WTC11 (cell line): Measurements from ENCODE around the gene CCDC12. TPM values are rescaled to one million over a fixed set of nuclear protein-coding genes. Genes with fewer than 3 reads are reported as not detected.
A peak's percentile ranks its signal among the peaks of the same experiment; 100 is the strongest.

Experiments used
- ATAC-seq: fragments of 200-7000 bp; cut with Tn5 transposase; 2 replicates; pipeline ENCODE4 v1.10.0; 2021; ENCODE audit warnings: mild to moderate bottlenecking, moderate library complexity
- CTCF ChIA-PET: fragments of 300-600 bp; sonication (Branson Sonifier 250); formaldehyde crosslinking; loops from one replicate; lab custom pipeline; 2021; ENCODE audit warnings: antibody characterized with exemption; lab: Charles Lee
- POLR2A ChIA-PET: fragments of 350-600 bp; sonication (Branson Sonifier 250); formaldehyde crosslinking; loops from one replicate; lab custom pipeline; 2021; ENCODE audit warnings: antibody characterized with exemption; lab: Charles Lee
- DNase-seq: peaks from one replicate; pipeline ENCODE4 v3.0.0; 2021; ENCODE audit warnings: low spot score
- H3K27ac Mint-ChIP-seq: 2 replicates; pipeline ENCODE4 v1.8.0; 2021; ENCODE audit warnings: mixed read lengths
- H3K27me3 Mint-ChIP-seq: 2 replicates; pipeline ENCODE4 v1.8.0; 2021; ENCODE audit warnings: low read depth, mild to moderate bottlenecking, moderate library complexity, mixed read lengths
- H3K36me3 Mint-ChIP-seq: 2 replicates; pipeline ENCODE4 v1.8.0; 2021; ENCODE audit warnings: mixed read lengths
- H3K4me1 Mint-ChIP-seq: 2 replicates; pipeline ENCODE4 v1.8.0; 2022; ENCODE audit warnings: mixed read lengths
- H3K4me3 Mint-ChIP-seq: 2 replicates; pipeline ENCODE4 v1.8.0; 2021; ENCODE audit warnings: mild to moderate bottlenecking, moderate library complexity, mixed read lengths
- H3K9me3 Mint-ChIP-seq: 2 replicates; pipeline ENCODE4 v1.8.0; 2021; ENCODE audit warnings: mixed read lengths
- ATF1 ChIP-seq: sonication (generic); formaldehyde crosslinking; IDR thresholded peaks from 2 replicates; pipeline ENCODE4 v1.8.1; 2023; ENCODE audit warnings: mild to moderate bottlenecking, moderate library complexity, missing genetic modification reagents
- CREB1 ChIP-seq: sonication (generic); formaldehyde crosslinking; IDR thresholded peaks from 2 replicates; pipeline ENCODE4 v1.8.0; 2023; ENCODE audit warnings: mild to moderate bottlenecking, missing genetic modification reagents
- EMX1 ChIP-seq: fragments of 250-450 bp; sonication (Bioruptor Pico); IDR thresholded peaks from 2 replicates; pipeline ENCODE4 v1.8.0; 2021; ENCODE audit warnings: mild to moderate bottlenecking
- FOXP4 ChIP-seq: sonication (generic); formaldehyde crosslinking; IDR thresholded peaks from 2 replicates; pipeline ENCODE4 v1.8.0; 2022; ENCODE audit warnings: mild to moderate bottlenecking, missing genetic modification reagents
- MYBL2 ChIP-seq: sonication (generic); formaldehyde crosslinking; IDR thresholded peaks from 2 replicates; pipeline ENCODE4 v1.8.1; 2023; ENCODE audit warnings: mild to moderate bottlenecking, moderate library complexity, missing genetic modification reagents
- NFATC4 ChIP-seq: fragments of 250-450 bp; sonication (Bioruptor Pico); IDR thresholded peaks from 2 replicates; pipeline ENCODE4 v1.9.0; 2021; ENCODE audit warnings: mild to moderate bottlenecking
- NFE2L1 ChIP-seq: sonication (generic); formaldehyde crosslinking; IDR thresholded peaks from 2 replicates; pipeline ENCODE4 v1.8.1; 2023; ENCODE audit warnings: missing genetic modification reagents
- NFYB ChIP-seq: sonication (generic); formaldehyde crosslinking; conservative IDR thresholded peaks from 2 replicates; pipeline ENCODE4 v1.8.0; 2022; ENCODE audit warnings: low read depth, missing genetic modification reagents
- PREB ChIP-seq: sonication (generic); formaldehyde crosslinking; IDR thresholded peaks from 2 replicates; pipeline ENCODE4 v1.8.1; 2022; ENCODE audit warnings: mild to moderate bottlenecking, missing genetic modification reagents, moderate library complexity, borderline replicate concordance
- SMAD3 ChIP-seq: sonication (generic); formaldehyde crosslinking; IDR thresholded peaks from 2 replicates; pipeline ENCODE4 v1.8.0; 2022; ENCODE audit warnings: missing genetic modification reagents, mild to moderate bottlenecking, borderline replicate concordance
- TP53 ChIP-seq: sonication (generic); formaldehyde crosslinking; IDR thresholded peaks from 2 replicates; pipeline ENCODE4 v1.8.1; 2023; ENCODE audit warnings: mild to moderate bottlenecking, missing genetic modification reagents
- USF1 ChIP-seq: sonication (generic); formaldehyde crosslinking; IDR thresholded peaks from 2 replicates; pipeline ENCODE4 v1.8.0; 2022; ENCODE audit warnings: mild to moderate bottlenecking, missing genetic modification reagents
- USF2 ChIP-seq: sonication (generic); formaldehyde crosslinking; IDR thresholded peaks from 2 replicates; pipeline ENCODE4 v1.8.1; 2023; ENCODE audit warnings: mild to moderate bottlenecking, missing genetic modification reagents, moderate library complexity
- ZNF121 ChIP-seq: sonication (generic); formaldehyde crosslinking; IDR thresholded peaks from 2 replicates; pipeline ENCODE4 v1.8.0; 2023; ENCODE audit warnings: missing genetic modification reagents
- ZNF416 ChIP-seq: fragments of 250-450 bp; sonication (Bioruptor Pico); IDR thresholded peaks from 2 replicates; pipeline ENCODE4 v1.9.0; 2021; ENCODE audit warnings: mild to moderate bottlenecking, inconsistent platforms
- ZNF423 ChIP-seq: fragments of 250-450 bp; sonication (Bioruptor Pico); IDR thresholded peaks from 2 replicates; pipeline ENCODE4 v2.1.2; 2022; ENCODE audit warnings: mild to moderate bottlenecking, moderate library complexity
- ZSCAN18 ChIP-seq: fragments of 250-450 bp; sonication (Bioruptor Pico); IDR thresholded peaks from 2 replicates; pipeline ENCODE4 v2.1.2; 2022; ENCODE audit warnings: mild to moderate bottlenecking, moderate library complexity
- total RNA-seq: library from RNA; stranded (reverse); gene quantifications from 3 replicates; pipeline ENCODE4 v1.2.3, GENCODE V29; 2021
- TF ChIP-seq, protein P1 (sequence below): fragments of 200-600 bp; IDR thresholded peaks from 2 replicates; pipeline ENCODE4 v1.8.0; 2022; ENCODE audit warnings: antibody characterized with exemption
- TF ChIP-seq, protein P2 (sequence below): sonication (generic); formaldehyde crosslinking; IDR thresholded peaks from 2 replicates; pipeline ENCODE4 v1.8.0; 2022; ENCODE audit warnings: mild to moderate bottlenecking, missing genetic modification reagents
- TF ChIP-seq, protein P3 (sequence below): sonication (generic); formaldehyde crosslinking; IDR thresholded peaks from 2 replicates; pipeline ENCODE4 v1.8.0; 2022; ENCODE audit warnings: mild to moderate bottlenecking, missing genetic modification reagents

CCDC12 gene
- total RNA-seq, 1 experiment from 2014 or later: 59.1 TPM

DNA sequence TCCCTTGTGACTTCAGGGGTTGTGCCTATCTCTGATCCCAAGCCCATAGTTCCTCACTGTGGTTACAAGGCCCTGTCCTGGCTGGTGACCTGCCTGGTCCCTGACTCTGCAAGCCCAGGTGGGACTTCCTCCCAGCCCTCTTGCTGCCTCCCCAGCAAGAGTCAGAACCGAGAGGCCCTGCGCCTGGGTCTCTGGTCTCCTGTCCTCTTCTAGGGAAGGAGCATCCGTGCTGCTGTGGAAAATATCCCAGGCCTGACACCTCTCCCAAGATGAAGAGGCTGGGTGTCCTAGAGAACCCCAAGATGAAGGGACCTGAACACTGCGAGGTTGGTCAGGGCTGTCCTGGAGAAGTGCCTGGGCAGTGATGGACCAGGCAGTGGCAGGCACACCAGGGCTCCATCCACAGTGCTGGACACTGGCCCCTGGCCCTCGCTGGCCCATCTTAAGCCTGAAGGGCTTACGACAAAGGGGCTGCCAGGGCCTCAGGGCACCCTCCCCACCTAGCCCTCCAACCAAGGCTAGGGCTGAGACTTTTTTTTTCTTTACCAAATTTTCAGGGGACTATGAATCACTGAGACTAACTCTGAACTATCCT lies 66.3 kb downstream of the CCDC12 start:
- POLR2A ChIA-PET: interaction anchor here (0.6 to 1.1 kb wide), 2 partner anchors 36 to 98 kb away, joined by 3 read pairs; no protein-coding TSS in a partner anchor
- no peak for TF ChIP-seq USF2 (CRISPR knock-in tag)
- TF ChIP-seq, protein P1, sequence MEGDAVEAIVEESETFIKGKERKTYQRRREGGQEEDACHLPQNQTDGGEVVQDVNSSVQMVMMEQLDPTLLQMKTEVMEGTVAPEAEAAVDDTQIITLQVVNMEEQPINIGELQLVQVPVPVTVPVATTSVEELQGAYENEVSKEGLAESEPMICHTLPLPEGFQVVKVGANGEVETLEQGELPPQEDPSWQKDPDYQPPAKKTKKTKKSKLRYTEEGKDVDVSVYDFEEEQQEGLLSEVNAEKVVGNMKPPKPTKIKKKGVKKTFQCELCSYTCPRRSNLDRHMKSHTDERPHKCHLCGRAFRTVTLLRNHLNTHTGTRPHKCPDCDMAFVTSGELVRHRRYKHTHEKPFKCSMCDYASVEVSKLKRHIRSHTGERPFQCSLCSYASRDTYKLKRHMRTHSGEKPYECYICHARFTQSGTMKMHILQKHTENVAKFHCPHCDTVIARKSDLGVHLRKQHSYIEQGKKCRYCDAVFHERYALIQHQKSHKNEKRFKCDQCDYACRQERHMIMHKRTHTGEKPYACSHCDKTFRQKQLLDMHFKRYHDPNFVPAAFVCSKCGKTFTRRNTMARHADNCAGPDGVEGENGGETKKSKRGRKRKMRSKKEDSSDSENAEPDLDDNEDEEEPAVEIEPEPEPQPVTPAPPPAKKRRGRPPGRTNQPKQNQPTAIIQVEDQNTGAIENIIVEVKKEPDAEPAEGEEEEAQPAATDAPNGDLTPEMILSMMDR: no peak
- no peak for TF ChIP-seq EMX1 (CRISPR knock-in tag)
- TF ChIP-seq ZNF423 (CRISPR knock-in tag): no peak
- TF ChIP-seq, protein P2, sequence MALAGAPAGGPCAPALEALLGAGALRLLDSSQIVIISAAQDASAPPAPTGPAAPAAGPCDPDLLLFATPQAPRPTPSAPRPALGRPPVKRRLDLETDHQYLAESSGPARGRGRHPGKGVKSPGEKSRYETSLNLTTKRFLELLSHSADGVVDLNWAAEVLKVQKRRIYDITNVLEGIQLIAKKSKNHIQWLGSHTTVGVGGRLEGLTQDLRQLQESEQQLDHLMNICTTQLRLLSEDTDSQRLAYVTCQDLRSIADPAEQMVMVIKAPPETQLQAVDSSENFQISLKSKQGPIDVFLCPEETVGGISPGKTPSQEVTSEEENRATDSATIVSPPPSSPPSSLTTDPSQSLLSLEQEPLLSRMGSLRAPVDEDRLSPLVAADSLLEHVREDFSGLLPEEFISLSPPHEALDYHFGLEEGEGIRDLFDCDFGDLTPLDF (CRISPR knock-in tag): no peak
- no peak for TF ChIP-seq NFYB (CRISPR knock-in tag)
- TF ChIP-seq TP53 (CRISPR knock-in tag): no peak
- no peak for TF ChIP-seq MYBL2 (CRISPR knock-in tag)
- no peak for TF ChIP-seq NFE2L1
- TF ChIP-seq ZNF416: no peak
- no peak for TF ChIP-seq FOXP4 (CRISPR knock-in tag)
- no peak for TF ChIP-seq PREB (CRISPR knock-in tag)
- TF ChIP-seq SMAD3 (CRISPR knock-in tag): no peak
- no peak for TF ChIP-seq NFATC4
- no peak for TF ChIP-seq CREB1 (CRISPR knock-in tag)
- TF ChIP-seq ATF1 (CRISPR knock-in tag): no peak
- TF ChIP-seq, all 79 proteins: peak for 0
- Mint-ChIP-seq H3K27me3 (no peaks in the 10 kb centered on the region), H3K4me1 (no peaks in the 10 kb centered on the region), H3K4me3 (no peak overlapping the region), H3K36me3 (no peaks in the 10 kb centered on the region), H3K27ac (no peak overlapping the region), H3K9me3 (no peaks in the 10 kb centered on the region)
- DNase-seq (no peak), ATAC-seq (no peak)
- CTCF ChIA-PET: interaction anchor here (0.6 to 2.0 kb wide), 60 partner anchors 9 to 669 kb away, joined by 3 to 50 read pairs (median 5); partner anchors contain the start of genes ALS2CL, CCDC12, MYL3 and NBEAL2

DNA sequence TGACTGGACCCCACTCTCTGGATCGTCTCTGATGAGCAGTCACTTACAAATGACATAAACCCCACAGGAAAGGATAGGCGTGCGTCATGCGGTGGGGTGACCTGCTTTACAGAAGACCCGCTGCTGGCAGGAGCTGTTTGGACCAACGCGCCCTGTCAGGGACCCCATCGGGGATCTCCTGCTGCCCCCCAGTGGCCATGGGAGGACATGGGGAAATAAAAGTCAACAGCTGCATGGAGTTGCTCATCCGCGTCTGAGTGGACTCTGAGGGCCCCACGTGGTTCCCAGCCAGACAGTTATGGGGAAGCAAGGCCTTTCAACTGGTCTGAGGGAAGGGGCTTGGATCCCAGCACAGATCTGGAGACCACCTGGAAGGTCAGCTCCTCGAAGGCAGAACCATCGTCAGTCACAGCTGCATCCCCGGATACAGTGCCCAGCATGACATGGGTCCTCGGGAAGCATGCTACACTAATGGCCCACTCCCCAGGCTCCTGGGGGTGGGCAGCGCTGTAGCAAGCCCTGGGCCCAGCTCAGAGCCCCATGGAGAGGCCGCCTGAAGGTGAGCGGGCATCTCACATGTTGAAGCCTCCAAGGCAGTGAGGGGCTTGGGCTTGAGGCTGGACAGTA lies 66.9 kb downstream of the CCDC12 start:
- peak; percentile 87 for ATAC-seq
- no peaks in the 10 kb centered on the region for H3K27me3 Mint-ChIP-seq
- no peaks in the 10 kb centered on the region for H3K9me3 Mint-ChIP-seq
- TF ChIP-seq ZSCAN18 (no peak), TP53 (CRISPR knock-in tag) (no peak), USF2 (CRISPR knock-in tag) (peak; percentile 64), ZNF121 (CRISPR knock-in tag) (no peak), USF1 (CRISPR knock-in tag) (peak; percentile 82)
- TF ChIP-seq, protein P1: peak; percentile 85
- TF ChIP-seq, protein P3, sequence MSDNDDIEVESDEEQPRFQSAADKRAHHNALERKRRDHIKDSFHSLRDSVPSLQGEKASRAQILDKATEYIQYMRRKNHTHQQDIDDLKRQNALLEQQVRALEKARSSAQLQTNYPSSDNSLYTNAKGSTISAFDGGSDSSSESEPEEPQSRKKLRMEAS (CRISPR knock-in tag): peak; percentile 64
- TF ChIP-seq, all 79 proteins: peak for 4
- H3K36me3 Mint-ChIP-seq: no peaks in the 10 kb centered on the region
- CTCF ChIA-PET: interaction anchor here (0.6 to 2.0 kb wide), 68 partner anchors 9 to 669 kb away, joined by 3 to 50 read pairs (median 4); partner anchors contain the start of genes ALS2CL, CCDC12, LTF and MYL3
- DNase-seq: peak; percentile 94
- H3K4me1 Mint-ChIP-seq: no peaks in the 10 kb centered on the region
- POLR2A ChIA-PET: interaction anchor here (0.6 to 1.1 kb wide), 2 partner anchors 36 to 97 kb away, joined by 3 read pairs; no protein-coding TSS in a partner anchor
- no peak overlapping the region for H3K4me3 Mint-ChIP-seq
- H3K27ac Mint-ChIP-seq: no peak overlapping the region
